Esophagus squamous epithelium (tissue), 5 donors: ENCODE results near the gene LBR. TPM values are rescaled to one million over a fixed set of nuclear protein-coding genes. Genes with fewer than 3 reads are reported as not detected.
"Not testable (repeated sequence)": the region's sequence is repeated elsewhere in the genome, so short reads cannot be mapped to it uniquely, and the experiment has no call there.

Experiments used
- DNase-seq: peaks from one replicate; lab custom pipeline; 2025; lab: John Stamatoyannopoulos, UW
- H3K27ac ChIP-seq, 4 donors: fragments of 200-600 bp; sonication (generic); one replicate each; pipeline ENCODE4 v1.5.1; 2016 to 2019; ENCODE audit warnings: mild to moderate bottlenecking in 1 of 4
- H3K27me3 ChIP-seq, 4 donors: fragments of 200-600 bp; sonication (generic); 1 replicate in 3 of 4; 2 replicates in 1 of 4; pipeline versions ENCODE4 v1.5.1 to v1.6.0; 2017 to 2021; ENCODE audit warnings: antibody characterized with exemption in 1 of 4
- H3K36me3 ChIP-seq, 3 donors: fragments of 200-600 bp; sonication (generic); one replicate each; pipeline ENCODE4 v1.5.1; 2016 to 2019
- H3K4me1 ChIP-seq, 3 donors: fragments of 200-600 bp; sonication (generic); one replicate each; pipeline ENCODE4 v1.5.1; 2017 to 2019
- H3K4me3 ChIP-seq, 4 donors: fragments of 200-600 bp; sonication (generic); 1 replicate in 3 of 4; 2 replicates in 1 of 4; pipeline ENCODE4 v1.5.1; 2016 to 2019; ENCODE audit warnings: mild to moderate bottlenecking in 2 of 4, moderate library complexity in 1 of 4
- H3K9me3 ChIP-seq, 3 donors: fragments of 200-600 bp; sonication (generic); one replicate each; pipeline ENCODE4 v1.5.1; 2016 to 2019
- POLR2A ChIP-seq, 4 donors: fragments of 450-650 bp; IDR thresholded peaks; one replicate each; pipeline ENCODE4 v1.6.1; 2017; ENCODE audit warnings: antibody characterized with exemption in 4 of 4, mild to moderate bottlenecking in 4 of 4, moderate library complexity in 3 of 4
- WGBS, 2 donors: methylation state at CpG; one replicate each; pipeline ENCODE4 v1.1.5; 2018; 5-methylcytosine and 5-hydroxymethylcytosine counted together
- intact Hi-C: fragments of 100-400 bp; cut with DNase I; formaldehyde crosslinking; loops from one replicate; pipeline ENCODE4 v1.15.0; 2022
- total RNA-seq, 4 donors: library from RNA; depleted of rRNA; stranded (reverse); fragments of >200 nt; gene quantifications; one replicate each; pipeline ENCODE4 v1.1.0, GENCODE V29; 2016
- TF ChIP-seq, protein P1 (sequence below), 6 experiments: fragments of 450-650 bp in 4 of 6; fragments of 200-600 bp in 2 of 6; sonication (generic) in 2 of 6; IDR thresholded peaks; one replicate each; pipeline ENCODE4 v1.5.1; 2016 to 2019; ENCODE audit warnings: antibody characterized with exemption in 6 of 6, mild to moderate bottlenecking in 4 of 6, moderate library complexity in 4 of 6
- donor health status: DM: yes; HTN: yes; CAD: no.

The LBR gene
- total RNA-seq, 4 donors from 2014 or later, result 39.8 to 50.0 (median 42.9) TPM

DNA sequence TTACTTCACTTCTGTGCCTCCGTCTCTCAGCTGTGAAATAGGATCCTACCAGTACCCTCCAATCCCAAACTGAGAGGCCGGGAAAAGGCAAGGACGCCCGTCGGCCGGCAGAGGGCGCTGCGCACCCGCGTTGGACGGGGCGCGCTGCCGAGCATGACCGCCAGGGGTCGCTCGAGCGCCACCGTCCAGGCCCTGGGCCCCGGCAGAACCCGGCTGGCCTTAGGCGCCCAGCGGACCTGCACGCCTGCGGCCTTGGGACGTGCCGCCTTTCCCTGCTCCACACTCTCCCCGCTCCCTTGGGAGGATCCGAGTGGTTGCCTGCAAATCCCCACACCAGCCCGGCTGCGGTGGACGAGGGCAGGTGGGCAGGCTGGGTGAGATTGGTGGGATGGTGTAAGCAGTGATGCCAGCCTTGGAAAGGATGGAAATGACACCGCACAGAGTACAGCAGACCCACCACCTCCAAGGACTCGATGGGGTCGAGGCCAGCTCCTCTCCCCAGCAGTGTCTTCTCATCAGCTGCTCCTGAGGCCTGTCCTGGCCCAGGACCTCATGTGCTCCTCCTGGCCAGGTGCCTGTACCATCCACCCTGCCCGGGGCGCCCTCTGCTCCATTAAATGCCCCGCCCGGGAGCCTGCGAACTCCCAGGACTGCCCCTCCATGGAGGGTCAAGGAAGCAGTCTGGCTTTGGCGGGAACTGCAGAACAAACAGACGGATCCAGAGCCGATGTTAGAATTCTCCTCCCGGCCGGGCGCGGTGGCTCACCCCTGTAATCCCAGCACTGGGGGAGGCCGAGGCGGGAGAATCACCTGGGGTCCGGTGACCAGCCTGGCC lies 47.4 kb upstream of the LBR start:
- intact Hi-C loops, result loop anchor here (5.0 to 10.0 kb wide), 3 partner anchors 297 to 502 kb away; no protein-coding TSS in a partner anchor
- H3K27ac ChIP-seq, result peak overlapping the region in 1 of 4 donors; percentile 22
- H3K27me3 ChIP-seq, result no peaks in the 10 kb centered on the region
- WGBS, 2 donors, result 4 to 10% methylated on average over 2 to 22 of the region's 50 CpGs
- H3K9me3 ChIP-seq, result no peaks in the 10 kb centered on the region
- peaks cover 0 to 33% (median 0%) of the 10 kb centered on the region in 3 donors for H3K4me1 ChIP-seq
- H3K4me3 ChIP-seq, result peak overlapping the region in 2 of 4 donors; percentile 16 to 18
- H3K36me3 ChIP-seq, result no peaks in the 10 kb centered on the region
- DNase-seq, result no peak
- TF ChIP-seq, protein P1, sequence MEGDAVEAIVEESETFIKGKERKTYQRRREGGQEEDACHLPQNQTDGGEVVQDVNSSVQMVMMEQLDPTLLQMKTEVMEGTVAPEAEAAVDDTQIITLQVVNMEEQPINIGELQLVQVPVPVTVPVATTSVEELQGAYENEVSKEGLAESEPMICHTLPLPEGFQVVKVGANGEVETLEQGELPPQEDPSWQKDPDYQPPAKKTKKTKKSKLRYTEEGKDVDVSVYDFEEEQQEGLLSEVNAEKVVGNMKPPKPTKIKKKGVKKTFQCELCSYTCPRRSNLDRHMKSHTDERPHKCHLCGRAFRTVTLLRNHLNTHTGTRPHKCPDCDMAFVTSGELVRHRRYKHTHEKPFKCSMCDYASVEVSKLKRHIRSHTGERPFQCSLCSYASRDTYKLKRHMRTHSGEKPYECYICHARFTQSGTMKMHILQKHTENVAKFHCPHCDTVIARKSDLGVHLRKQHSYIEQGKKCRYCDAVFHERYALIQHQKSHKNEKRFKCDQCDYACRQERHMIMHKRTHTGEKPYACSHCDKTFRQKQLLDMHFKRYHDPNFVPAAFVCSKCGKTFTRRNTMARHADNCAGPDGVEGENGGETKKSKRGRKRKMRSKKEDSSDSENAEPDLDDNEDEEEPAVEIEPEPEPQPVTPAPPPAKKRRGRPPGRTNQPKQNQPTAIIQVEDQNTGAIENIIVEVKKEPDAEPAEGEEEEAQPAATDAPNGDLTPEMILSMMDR (IDR thresholded peaks at IDR 0.05), result peak; percentile 100
- no peak for TF ChIP-seq POLR2A (IDR thresholded peaks at IDR 0.05)

- intact Hi-C loops, result loop anchor here (10.0 kb wide), 1 partner anchor 370 kb away; no protein-coding TSS in a partner anchor
- Histone ChIP-seq H3K9me3 (no peaks in the 10 kb centered on the region), H3K27ac (no peak overlapping the region), H3K4me1 (peaks cover 0 to 33% (median 0%) of the 10 kb centered on the region in 3 donors), H3K36me3 (no peaks in the 10 kb centered on the region), H3K4me3 (no peak overlapping the region), H3K27me3 (no peaks in the 10 kb centered on the region)
- WGBS, 2 donors, result 35 to 52% methylated on average over 11 to 12 of the region's 13 CpGs
- DNase-seq, result no peak
- TF ChIP-seq, protein P1 (IDR thresholded peaks at IDR 0.05), result no peak
- TF ChIP-seq POLR2A (IDR thresholded peaks at IDR 0.05), result no peak
Observed at GRCh38 chr1:225474439-225474985, 46.7 kb upstream of the LBR start.

GRCh38 chr1:225473676-225474438 lies 46.0 kb upstream of the LBR start:
- H3K27me3 ChIP-seq, H3K4me3 ChIP-seq, H3K36me3 ChIP-seq, H3K27ac ChIP-seq, DNase-seq, H3K9me3 ChIP-seq: not testable (repeated sequence)
- intact Hi-C loops, result loop anchor here (10.0 kb wide), 1 partner anchor 371 kb away; no protein-coding TSS in a partner anchor
- H3K4me1 ChIP-seq, result peaks cover 0 to 28% (median 0%) of the 10 kb centered on the region in 3 donors
- WGBS, 2 donors, result 87 to 89% methylated on average over 20 to 25 of the region's 26 CpGs

GRCh38 chr1:225473266-225473665 lies 45.4 kb upstream of the LBR start:
- H3K4me1 ChIP-seq, result peaks cover 0 to 27% (median 0%) of the 10 kb centered on the region in 3 donors
- not testable (repeated sequence) for H3K4me3 ChIP-seq, H3K27ac ChIP-seq, H3K27me3 ChIP-seq, H3K36me3 ChIP-seq, DNase-seq, H3K9me3 ChIP-seq
- WGBS, 2 donors, result 50 to 78% methylated on average over 3 to 4 of the region's 8 CpGs
- intact Hi-C loops, result loop anchor here (10.0 kb wide), 1 partner anchor 372 kb away; no protein-coding TSS in a partner anchor

DNA sequence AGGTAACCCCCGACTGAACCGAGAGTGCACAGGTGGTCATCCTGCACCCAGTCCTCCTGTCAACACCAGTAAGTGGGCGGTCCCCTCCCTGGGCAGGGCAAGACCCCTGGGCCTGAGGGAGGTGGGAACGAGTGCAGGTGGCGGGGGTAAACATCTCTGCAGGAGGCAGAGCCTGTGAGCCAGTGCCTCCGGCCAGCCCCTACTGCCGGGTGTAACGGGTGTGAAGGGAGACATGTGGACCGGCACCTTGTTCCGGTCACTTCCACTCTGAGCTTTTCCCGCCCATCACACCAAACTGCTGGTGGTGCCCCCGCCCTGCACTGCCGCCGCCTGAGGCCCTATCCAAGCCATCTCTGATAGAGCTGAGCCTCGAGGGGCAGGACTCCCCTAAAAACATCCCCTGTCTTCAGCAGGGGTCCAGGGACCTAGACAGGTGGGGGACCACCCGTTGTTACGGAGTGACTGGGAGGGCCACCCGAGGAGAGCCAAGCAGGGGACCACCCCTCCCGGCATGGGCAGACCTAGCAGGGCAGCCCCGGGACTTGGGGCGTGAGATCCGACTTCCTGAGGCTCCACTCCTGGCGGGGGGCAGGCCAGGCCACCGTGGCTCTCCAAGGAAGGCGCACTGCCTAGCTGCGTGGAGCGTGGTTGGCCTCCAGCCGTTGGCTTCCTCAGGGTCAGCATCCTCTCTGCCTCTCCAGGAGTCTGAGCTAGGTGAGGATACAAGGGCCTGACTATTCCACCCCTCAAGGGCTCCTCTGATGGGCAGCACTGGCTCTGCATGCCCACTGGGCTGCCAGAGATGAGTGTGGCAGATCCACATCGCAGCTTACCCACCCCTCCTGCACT lies 43.8 kb upstream of the LBR start:
- TF ChIP-seq POLR2A (IDR thresholded peaks at IDR 0.05), result no peak
- TF ChIP-seq, protein P1 (IDR thresholded peaks at IDR 0.05), result no peak
- WGBS, 2 donors, result 62 to 67% methylated on average over 2 to 3 of the region's 29 CpGs
- no peaks in the 10 kb centered on the region for H3K27me3 ChIP-seq
- DNase-seq, result no peak
- H3K36me3 ChIP-seq, result no peaks in the 10 kb centered on the region
- H3K27ac ChIP-seq, result no peak overlapping the region
- no peaks in the 10 kb centered on the region for H3K9me3 ChIP-seq
- intact Hi-C loops, result loop anchor here (10.0 kb wide), 1 partner anchor 373 kb away; no protein-coding TSS in a partner anchor
- H3K4me1 ChIP-seq, result peaks cover 0 to 36% (median 0%) of the 10 kb centered on the region in 3 donors
- no peak overlapping the region for H3K4me3 ChIP-seq
